K562 (cell line): Measurements from ENCODE around the gene ZNF24. TPM values are rescaled to one million over a fixed set of nuclear protein-coding genes. Genes with fewer than 3 reads are reported as not detected.

Experiments
- ATAC-seq: fragments of 200-7000 bp; cut with Tn5 transposase; 3 replicates; pipeline ENCODE4 v1.9.1; 2020; ENCODE audit warnings: moderate library complexity
- BruUV-seq: library from RNA; stranded (reverse); fragments of 400-500 nt; replicated peaks from 2 replicates; lab custom pipeline; 2021; lab: Mats Ljungman, UMichigan
- CTCF ChIA-PET: fragments of 300-600 bp; formaldehyde crosslinking; extraction: SDS; loops from one replicate; lab custom pipeline; 2021; ENCODE audit warnings: low intra/inter-chr PET ratio; lab: Yijun Ruan, JAX
- POLR2A ChIA-PET: fragments of 300-600, 350-650 bp; sonication (Branson Sonifier 250); formaldehyde crosslinking; extraction: SDS; loops from one replicate; lab custom pipeline; 2021; ENCODE audit warnings: antibody characterized with exemption, inconsistent platforms; lab: Yijun Ruan, JAX
- DNase-seq, 4 experiments: peaks; one replicate each; pipeline versions ENCODE4 v3.0.0 to v3.0.0-alpha.2; 2011 to 2018; ENCODE audit warnings: low spot score in 3 of 4, mixed read lengths in 3 of 4; ENCODE audit errors: extremely low read depth in 1 of 4
- FAIRE-seq: peaks from 2 replicates; lab custom pipeline; 2011; peaks lifted over from hg19 to GRCh38; lab: Jason Lieb, UNC
- H2AFZ ChIP-seq: 2 replicates; pipeline ENCODE4 v1.6.0; 2011; ENCODE audit warnings: low read depth, low read length, control low read depth, inconsistent platforms
- H3K27ac ChIP-seq: fragments of 200-600 bp; 3 replicates; pipeline ENCODE4 v1.8.0; 2011; ENCODE audit warnings: low read depth, mild to moderate bottlenecking, control low read depth, inconsistent platforms, low read length, moderate library complexity, mixed read lengths; ENCODE audit errors: extremely low read depth
- H3K27me3 ChIP-seq, 2 experiments: fragments of 300-600 bp in 1 of 2; 2 replicates in 1 of 2; 3 replicates in 1 of 2; pipeline versions ENCODE4 v1.6.0 to v1.8.0; 2011; ENCODE audit warnings: inconsistent platforms in 2 of 2, low read length in 2 of 2, mild to moderate bottlenecking in 1 of 2, mixed read lengths in 1 of 2, moderate library complexity in 1 of 2; ENCODE audit not compliant: control insufficient read depth in 2 of 2, insufficient read depth in 2 of 2
- H3K36me3 ChIP-seq: fragments of 300-600 bp; 3 replicates; pipeline ENCODE4 v1.8.0; 2011; ENCODE audit warnings: mild to moderate bottlenecking, low read length, inconsistent platforms; ENCODE audit not compliant: control insufficient read depth, insufficient read depth
- H3K4me1 ChIP-seq, 2 experiments: fragments of 200-600 bp in 1 of 2; replicated peaks in 1 of 2; 2 replicates in 1 of 2; 3 replicates in 1 of 2; pipeline versions ENCODE4 v1.5.1 to v1.8.0; 2011; ENCODE audit warnings: inconsistent platforms in 2 of 2, low read length in 2 of 2, mild to moderate bottlenecking in 1 of 2, mixed read lengths in 1 of 2, moderate library complexity in 1 of 2; ENCODE audit not compliant: control insufficient read depth in 2 of 2, insufficient read depth in 2 of 2
- H3K4me2 ChIP-seq: 2 replicates; pipeline ENCODE4 v1.6.1; 2011; ENCODE audit warnings: low read length, control low read depth, inconsistent platforms, mixed read lengths; ENCODE audit not compliant: insufficient read depth
- H3K4me3 ChIP-seq: fragments of 200-600 bp; sonication (generic), shearing (Covaris generic); 2 replicates; pipeline ENCODE4 v1.5.1; 2016; ENCODE audit warnings: control low read depth, inconsistent platforms
- H3K79me2 ChIP-seq: fragments of 200-600 bp; 3 replicates; pipeline ENCODE4 v1.8.0; 2011; ENCODE audit warnings: low read length, inconsistent platforms; ENCODE audit not compliant: control insufficient read depth, insufficient read depth
- H3K9ac ChIP-seq, 2 experiments: 2 replicates each; pipeline versions ENCODE4 v1.6.0 to v1.6.1; 2011; ENCODE audit warnings: low read depth in 2 of 2, low read length in 2 of 2, control low read depth in 1 of 2, inconsistent platforms in 1 of 2, mild to moderate bottlenecking in 1 of 2, mixed read lengths in 1 of 2; ENCODE audit not compliant: insufficient read depth in 1 of 2
- H3K9me1 ChIP-seq: one replicate; pipeline ENCODE4 v1.6.0; 2011; ENCODE audit warnings: inconsistent platforms, mild to moderate bottlenecking, low read length, moderate library complexity; ENCODE audit not compliant: control insufficient read depth, insufficient read depth
- H3K9me3 ChIP-seq: replicated peaks from 2 replicates; pipeline ENCODE4 v1.5.1; 2011; ENCODE audit warnings: low read depth, low read length, inconsistent platforms; ENCODE audit not compliant: control insufficient read depth, insufficient read depth
- H4K20me1 ChIP-seq: replicated peaks from 2 replicates; pipeline ENCODE4 v1.6.1; 2011; ENCODE audit warnings: low read length, inconsistent platforms, mixed read lengths; ENCODE audit not compliant: control insufficient read depth, insufficient read depth
- ASH1L ChIP-seq: fragments of 450-650 bp; IDR thresholded peaks from 2 replicates; pipeline ENCODE4 v1.6.1; 2018; ENCODE audit warnings: borderline replicate concordance, mild to moderate bottlenecking, low read depth; ENCODE audit not compliant: partially characterized antibody
- ATF2 ChIP-seq: sonication (generic); formaldehyde crosslinking; IDR thresholded peaks from 2 replicates; pipeline ENCODE4 v1.8.1; 2022; ENCODE audit warnings: missing genetic modification reagents
- CEBPG ChIP-seq, 3 experiments: fragments of 200-800 bp in 1 of 3; sonication (Bioruptor generic) in 1 of 3; sonication (generic) in 1 of 3; formaldehyde crosslinking in 1 of 3; IDR thresholded peaks in 2 of 3; conservative IDR thresholded peaks in 1 of 3; 2 replicates each; pipeline versions ENCODE4 v1.6.1 to v1.8.0; 2016 to 2022; ENCODE audit warnings: missing compliant biosample characterization in 2 of 3, missing genetic modification characterization in 2 of 3, mild to moderate bottlenecking in 1 of 3, missing genetic modification reagents in 1 of 3
- ETV1 ChIP-seq: fragments of 450-650 bp; conservative IDR thresholded peaks from 2 replicates; pipeline ENCODE4 v1.6.1; 2016; ENCODE audit warnings: missing genetic modification characterization, control low read depth, low read depth, missing compliant biosample characterization
- FOXK2 ChIP-seq, 2 experiments: fragments of 450-650 bp; IDR thresholded peaks in 1 of 2; conservative IDR thresholded peaks in 1 of 2; 2 replicates each; pipeline ENCODE4 v1.6.1; 2016; ENCODE audit warnings: low read depth in 2 of 2, mild to moderate bottlenecking in 1 of 2
- HOMEZ ChIP-seq: fragments of 250-450 bp; sonication (Bioruptor Pico); IDR thresholded peaks from 2 replicates; pipeline ENCODE4 v1.4.0; 2020; ENCODE audit warnings: mild to moderate bottlenecking, moderate library complexity
- PPARD ChIP-seq: fragments of 250-450 bp; sonication (Bioruptor Pico); IDR thresholded peaks from 2 replicates; pipeline ENCODE4 v1.8.0; 2022; ENCODE audit warnings: inconsistent platforms, mild to moderate bottlenecking, moderate library complexity
- RBM25 ChIP-seq: fragments of 200-400 bp; formaldehyde crosslinking; IDR thresholded peaks from 2 replicates; pipeline ENCODE4 v1.6.1; 2018; ENCODE audit warnings: low read length, low read depth, moderate library complexity; ENCODE audit not compliant: severe bottlenecking
- SMARCB1 ChIP-seq: IDR thresholded peaks from 2 replicates; pipeline ENCODE4 v1.6.1; 2011; ENCODE audit warnings: improper control_type of control experiment, low read depth; ENCODE audit not compliant: insufficient read length
- ZKSCAN8 ChIP-seq: fragments of 200-800 bp; sonication (Bioruptor generic); IDR thresholded peaks from 2 replicates; pipeline ENCODE4 v1.6.1; 2016; ENCODE audit warnings: missing genetic modification characterization, missing compliant biosample characterization
- WGBS: fragments of 100-300 bp; shearing (Covaris generic); methylation state at CpG from one replicate; pipeline ENCODE4 v1.1.6; 2016; ENCODE audit warnings: low coverage, mixed read lengths; ENCODE audit not compliant: insufficient coverage; ENCODE audit errors: missing lambda C conversion rate; 5-methylcytosine and 5-hydroxymethylcytosine counted together
- in situ Hi-C: fragments of 300-500 bp; cut with MboI; formaldehyde crosslinking; loops from 4 replicates; pipeline ENCODE4 v1.15.0; 2018; ENCODE audit warnings: inconsistent platforms, mixed read lengths
- intact Hi-C: fragments of 100-400 bp; cut with micrococcal nuclease; formaldehyde crosslinking; loops from 2 replicates; pipeline ENCODE4 v1.14.2; 2022
- polyA plus RNA-seq, 8 experiments: library from polyadenylated mRNA; depleted of rRNA in 4 of 8; stranded (reverse) in 5 of 8; unstranded in 3 of 8; fragments of >200 nt; fragmentation: Nextera tagmentation in 2 of 8; fragmentation: Illumina TruSeq in 1 of 8; extraction: Ambion mirVana in 2 of 8; extraction: Trizol in 1 of 8; gene quantifications; 2 replicates each; pipeline versions ENCODE4 v1.2.1 to v1.2.3, GENCODE V29; 2011 to 2014; ENCODE audit warnings: inconsistent platforms in 1 of 8, missing spikeins in 1 of 8
- total RNA-seq, 7 experiments: library from RNA; depleted of rRNA in 6 of 7; stranded (reverse); fragments of >200 nt in 6 of 7; fragmentation: Illumina TruSeq in 2 of 7; extraction: Trizol in 2 of 7; gene quantifications; 2 replicates each; pipeline versions ENCODE4 v1.2.1 to v1.2.3, GENCODE V29; 2011 to 2021; ENCODE audit warnings: low replicate concordance in 1 of 7
- TF ChIP-seq, protein P1 (sequence below), 2 experiments: IDR thresholded peaks; 2 replicates each; pipeline ENCODE4 v1.6.1; 2011; ENCODE audit warnings: borderline replicate concordance in 1 of 2, control low read depth in 1 of 2, low read depth in 1 of 2, low read length in 1 of 2, mild to moderate bottlenecking in 1 of 2, mixed read lengths in 1 of 2, moderate library complexity in 1 of 2; ENCODE audit not compliant: insufficient read depth in 1 of 2, insufficient read length in 1 of 2, poor library complexity in 1 of 2, severe bottlenecking in 1 of 2; ENCODE audit errors: extremely low read depth in 1 of 2

ZNF24 gene
- total and polyA plus RNA-seq, 9 of the 15 experiments (the other 6 are each of a cell fraction or from before 2014, with no cell fraction given), result 35.7 to 72.8 (median 54.1) TPM

DNA sequence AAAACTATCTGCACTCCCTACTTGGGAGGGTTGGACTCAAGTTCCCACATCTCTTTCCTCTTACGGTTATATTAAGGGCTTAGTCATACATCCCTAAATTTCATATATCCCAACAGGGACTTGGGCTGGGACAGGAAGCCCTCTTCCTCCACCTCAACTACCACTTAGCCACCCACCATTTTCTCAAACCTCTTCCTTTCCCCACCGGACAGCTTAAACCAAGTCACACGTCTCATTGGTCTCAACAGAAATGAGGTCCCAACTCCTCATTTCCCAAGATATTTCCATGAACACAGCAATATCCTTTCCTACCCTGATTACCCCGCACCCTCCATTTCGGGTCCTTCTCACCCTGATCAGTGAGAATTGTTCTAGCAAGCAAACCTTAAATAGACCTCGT lies 54.9 kb downstream of the ZNF24 start (continued):
- TF ChIP-seq, protein P1, sequence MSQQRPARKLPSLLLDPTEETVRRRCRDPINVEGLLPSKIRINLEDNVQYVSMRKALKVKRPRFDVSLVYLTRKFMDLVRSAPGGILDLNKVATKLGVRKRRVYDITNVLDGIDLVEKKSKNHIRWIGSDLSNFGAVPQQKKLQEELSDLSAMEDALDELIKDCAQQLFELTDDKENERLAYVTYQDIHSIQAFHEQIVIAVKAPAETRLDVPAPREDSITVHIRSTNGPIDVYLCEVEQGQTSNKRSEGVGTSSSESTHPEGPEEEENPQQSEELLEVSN (IDR thresholded peaks at IDR 0.05; ENCODE audit: borderline replicate concordance in 1 of 2, extremely low read depth in 1 of 2, insufficient read depth in 1 of 2, insufficient read length in 1 of 2, low read depth in 1 of 2, low read length in 1 of 2, poor library complexity in 1 of 2, severe bottlenecking in 1 of 2), result no peak
- no peak for TF ChIP-seq ATF2 (CRISPR knock-in tag)
- TF ChIP-seq ASH1L, result no peak

DNA sequence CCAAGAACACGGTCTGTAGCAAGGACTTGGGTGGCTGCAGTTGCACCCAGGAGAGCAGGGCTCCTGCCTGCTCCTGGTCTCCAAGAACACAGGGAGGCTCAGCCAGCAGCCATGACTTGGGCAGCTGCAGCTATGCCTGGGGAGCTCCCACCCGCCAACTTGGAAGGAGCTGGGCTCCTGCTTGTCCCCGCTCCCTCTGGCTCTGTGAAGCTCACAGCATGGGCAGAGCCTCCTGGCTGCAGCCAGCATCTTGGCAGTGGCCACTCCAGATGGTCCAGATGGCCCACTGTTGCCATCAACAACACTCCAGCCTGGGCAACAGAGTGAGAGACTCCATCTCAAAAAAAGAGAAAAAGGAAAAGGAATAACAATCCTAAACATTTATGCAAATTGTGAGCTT lies 59.4 kb downstream of the ZNF24 start:
- H3K9me3 ChIP-seq, result peaks cover 9% of the 10 kb centered on the region
- H3K9ac ChIP-seq, result no peak overlapping the region
- peaks cover 21% of the 10 kb centered on the region for H3K79me2 ChIP-seq
- H3K9me1 ChIP-seq, result no peaks in the 10 kb centered on the region
- DNase-seq, result no peak
- no peak overlapping the region for H3K4me3 ChIP-seq
- H3K36me3 ChIP-seq, result no peaks in the 10 kb centered on the region
- intact Hi-C loops, result no loop called here
- no TSS peak for BruUV-seq
- in situ Hi-C loops, result loop anchor here (5.0 kb wide), 1 partner anchor 43 kb away; the partner anchor contains the start of gene ZNF397
- H3K4me1 ChIP-seq, result no peaks in the 10 kb centered on the region; a peak in 1 of 5 replicates
- no peak for ATAC-seq
- no peak overlapping the region for H3K4me2 ChIP-seq
- POLR2A ChIA-PET, result no interaction called here
- TF ChIP-seq FOXK2 (conservative IDR thresholded peaks at IDR 0.05 in 1 of 2, IDR thresholded peaks at IDR 0.05 in 1 of 2; ENCODE audit: low read depth in 2 of 2), result no peak
- no peak for TF ChIP-seq HOMEZ (CRISPR knock-in tag)
- TF ChIP-seq RBM25, result no peak
- no peak for TF ChIP-seq ETV1 (tag)
- TF ChIP-seq ZKSCAN8 (CRISPR knock-in tag), result no peak
- no peak for TF ChIP-seq SMARCB1
- no peak for TF ChIP-seq PPARD (CRISPR knock-in tag)
- no peak for TF ChIP-seq CEBPG (CRISPR knock-in tag; IDR thresholded peaks at IDR 0.05)
- no peak for TF ChIP-seq CEBPG (tag; conservative IDR thresholded peaks at IDR 0.05 in 1 of 2, IDR thresholded peaks at IDR 0.05 in 1 of 2)
- WGBS, result 59% methylated on average over 3 of the region's 3 CpGs
- FAIRE-seq, result no peak
- H4K20me1 ChIP-seq, result no peaks in the 10 kb centered on the region
- CTCF ChIA-PET, result no interaction called here
- no peak overlapping the region for H2AFZ ChIP-seq
- H3K27ac ChIP-seq, result no peak overlapping the region
- no peaks in the 10 kb centered on the region for H3K27me3 ChIP-seq
